Common myeloid progenitor, CD34-positive (primary cell): ENCODE measurements around the gene MICAL3.

Experiments
- CTCF ChIA-PET: fragments of 350-600 bp; sonication (Branson Sonifier 250); formaldehyde crosslinking; loops from one replicate; lab custom pipeline; 2021; ENCODE audit warnings: antibody characterized with exemption; lab: Charles Lee
- POLR2A ChIA-PET: fragments of 350-600 bp; sonication (Branson Sonifier 250); formaldehyde crosslinking; loops from one replicate; lab custom pipeline; 2021; ENCODE audit warnings: antibody characterized with exemption; lab: Charles Lee
- DNase-seq, 3 donors: peaks; one replicate each; pipeline versions ENCODE4 v3.0.0 to v3.0.0-alpha.2; 2013
- H3K27ac ChIP-seq, 2 experiments: 1 replicate in 1 of 2; 2 replicates in 1 of 2; pipeline ENCODE4 v1.7.0; 2013; ENCODE audit warnings: inconsistent platforms in 2 of 2, low read length in 2 of 2, mild to moderate bottlenecking in 2 of 2, low read depth in 1 of 2, moderate library complexity in 1 of 2; ENCODE audit not compliant: severe bottlenecking in 2 of 2, insufficient read depth in 1 of 2, poor library complexity in 1 of 2
- H3K27me3 ChIP-seq, 5 experiments: replicated peaks in 2 of 5; 1 replicate in 3 of 5; 2 replicates in 2 of 5; pipeline versions ENCODE4 v1.6.1 to v1.7.0; 2013; ENCODE audit warnings: low read length in 4 of 5, mild to moderate bottlenecking in 2 of 5, moderate library complexity in 2 of 5, inconsistent platforms in 1 of 5; ENCODE audit not compliant: insufficient read depth in 5 of 5, control insufficient read depth in 4 of 5
- H3K36me3 ChIP-seq, 4 experiments: 1 replicate in 2 of 4; 2 replicates in 2 of 4; pipeline versions ENCODE4 v1.6.1 to v1.7.0; 2013; ENCODE audit warnings: low read length in 3 of 4, control low read depth in 1 of 4, mild to moderate bottlenecking in 1 of 4; ENCODE audit not compliant: control insufficient read depth in 4 of 4, insufficient read depth in 4 of 4
- H3K4me1 ChIP-seq, 4 experiments: 1 replicate in 3 of 4; 2 replicates in 1 of 4; pipeline versions ENCODE4 v1.6.1 to v1.7.1; 2013; ENCODE audit warnings: low read length in 3 of 4, mild to moderate bottlenecking in 3 of 4, control low read depth in 1 of 4, inconsistent platforms in 1 of 4, moderate library complexity in 1 of 4; ENCODE audit not compliant: control insufficient read depth in 4 of 4, insufficient read depth in 4 of 4; ENCODE audit errors: control extremely low read depth in 1 of 4
- H3K4me3 ChIP-seq, 7 experiments: 1 replicate in 4 of 7; 2 replicates in 3 of 7; pipeline versions ENCODE4 v1.5.1 to v1.7.0; 2013; ENCODE audit warnings: mild to moderate bottlenecking in 7 of 7, low read length in 6 of 7, moderate library complexity in 6 of 7, inconsistent platforms in 2 of 7, low read depth in 2 of 7, control low read depth in 1 of 7; ENCODE audit not compliant: insufficient read depth in 4 of 7, control insufficient read depth in 1 of 7; ENCODE audit errors: extremely low read depth in 1 of 7
- H3K9me3 ChIP-seq, 5 experiments: 1 replicate in 4 of 5; 2 replicates in 1 of 5; pipeline versions ENCODE4 v1.6.1 to v1.7.1; 2013; ENCODE audit warnings: low read length in 4 of 5, mild to moderate bottlenecking in 2 of 5, inconsistent platforms in 1 of 5, low read depth in 1 of 5, moderate library complexity in 1 of 5; ENCODE audit not compliant: control insufficient read depth in 4 of 5, insufficient read depth in 2 of 5; ENCODE audit errors: control extremely low read depth in 1 of 5
- WGBS: methylation state at CpG from one replicate; pipeline ENCODE4 v1.1.5; 2013; ENCODE audit not compliant: insufficient coverage; 5-methylcytosine and 5-hydroxymethylcytosine counted together

The MICAL3 gene

GRCh38 chr22:17926516-17926915 is 97.8 kb downstream of the MICAL3 start:
- 95% methylated on average over 6 of the region's 7 CpGs for WGBS
- no peak for DNase-seq
- no peak overlapping the region for H3K27ac ChIP-seq
- ChIA-PET CTCF (no interaction called here), POLR2A (no interaction called here)
- H3K9me3 ChIP-seq: no peaks in the 10 kb centered on the region
- no peak overlapping the region for H3K4me3 ChIP-seq
- H3K27me3 ChIP-seq: no peaks in the 10 kb centered on the region
- peaks cover 0 to 6% (median 2%) of the 10 kb centered on the region in 4 experiments for H3K4me1 ChIP-seq
- H3K36me3 ChIP-seq: peaks cover 0 to 2% (median 0%) of the 10 kb centered on the region in 4 experiments

- H3K27ac ChIP-seq: no peak overlapping the region
- CTCF ChIA-PET: no interaction called here
- H3K4me1 ChIP-seq: peaks cover 0 to 10% (median 6%) of the 10 kb centered on the region in 4 experiments
- H3K9me3 ChIP-seq: no peaks in the 10 kb centered on the region
- no peak overlapping the region for H3K4me3 ChIP-seq
- WGBS: 88% methylated on average over 6 of the region's 7 CpGs
- no peaks in the 10 kb centered on the region for H3K27me3 ChIP-seq
- H3K36me3 ChIP-seq: peaks cover 0 to 2% (median 0%) of the 10 kb centered on the region in 4 experiments
- DNase-seq: no peak
- POLR2A ChIA-PET: no interaction called here
Observed at GRCh38 chr22:17925431-17925841, 98.9 kb downstream of the MICAL3 start.

GRCh38 chr22:17924735-17925364 is 99.5 kb downstream of the MICAL3 start:
- peaks cover 0 to 16% (median 12%) of the 10 kb centered on the region in 4 experiments for H3K4me1 ChIP-seq
- POLR2A ChIA-PET: interaction anchor here (0.6 kb wide), 1 partner anchor 75 kb away, joined by 3 read pairs; no protein-coding TSS in a partner anchor

GRCh38 chr22:17924076-17924475 is 100.3 kb downstream of the MICAL3 start:
- CTCF ChIA-PET: no interaction called here
- H3K27ac ChIP-seq: no peak overlapping the region
- POLR2A ChIA-PET: no interaction called here
- no peak for DNase-seq
- WGBS: 100% methylated on average over 4 of the region's 7 CpGs
- H3K4me3 ChIP-seq: no peak overlapping the region
- peaks cover 0 to 17% (median 14%) of the 10 kb centered on the region in 4 experiments for H3K4me1 ChIP-seq
- no peaks in the 10 kb centered on the region for H3K9me3 ChIP-seq
- H3K27me3 ChIP-seq: no peaks in the 10 kb centered on the region
- peaks cover 0 to 2% (median 0%) of the 10 kb centered on the region in 4 experiments for H3K36me3 ChIP-seq

More at GRCh38 chr22:17924735-17925364, 99.5 kb downstream of the MICAL3 start:
- no peak overlapping the region for H3K4me3 ChIP-seq
- DNase-seq: no peak
- CTCF ChIA-PET: no interaction called here
- no peaks in the 10 kb centered on the region for H3K27me3 ChIP-seq
- 95% methylated on average over 3 of the region's 4 CpGs for WGBS
- H3K36me3 ChIP-seq: peaks cover 0 to 2% (median 0%) of the 10 kb centered on the region in 4 experiments
- H3K9me3 ChIP-seq: no peaks in the 10 kb centered on the region
- H3K27ac ChIP-seq: no peak overlapping the region

- WGBS: 31% methylated on average over 1 of the region's 2 CpGs
- ChIA-PET POLR2A (no interaction called here), CTCF (interaction anchor here (1.3 kb wide), 1 partner anchor 152 kb away, joined by 3 read pairs; no protein-coding TSS in a partner anchor)
- no peaks in the 10 kb centered on the region for H3K9me3 ChIP-seq
- no peak for DNase-seq
- peaks cover 0 to 2% (median 0%) of the 10 kb centered on the region in 4 experiments for H3K36me3 ChIP-seq
- H3K4me1 ChIP-seq: peaks cover 0 to 17% (median 14%) of the 10 kb centered on the region in 4 experiments
- no peak overlapping the region for H3K4me3 ChIP-seq
- no peak overlapping the region for H3K27ac ChIP-seq
- no peaks in the 10 kb centered on the region for H3K27me3 ChIP-seq
Observed at GRCh38 chr22:17922925-17923903, 101.1 kb downstream of the MICAL3 start.

- WGBS: 98% methylated on average over 9 of the region's 14 CpGs
- Histone ChIP-seq H3K36me3 (peaks cover 0 to 2% (median 0%) of the 10 kb centered on the region in 4 experiments), H3K4me1 (peaks cover 0 to 17% (median 14%) of the 10 kb centered on the region in 4 experiments), H3K9me3 (no peaks in the 10 kb centered on the region), H3K27me3 (no peaks in the 10 kb centered on the region), H3K4me3 (no peak overlapping the region), H3K27ac (no peak overlapping the region)
- DNase-seq: no peak
- ChIA-PET CTCF (interaction anchor here (1.2 to 2.6 kb wide), 3 partner anchors 9 to 153 kb away, joined by 3 to 7 read pairs (median 3); no protein-coding TSS in a partner anchor), POLR2A (no interaction called here)
Observed at GRCh38 chr22:17921871-17922821, 102.2 kb downstream of the MICAL3 start.
